HEK293 (cell line): ENCODE measurements around the gene HYDIN.

Experiments used
- CTCF ChIP-seq: fragments of 450-650 bp; formaldehyde crosslinking; IDR thresholded peaks from 2 replicates; pipeline ENCODE4 v1.5.1; 2016; ENCODE audit warnings: missing biosample characterization, missing genetic modification characterization
- ELK4 ChIP-seq: IDR thresholded peaks from 2 replicates; pipeline ENCODE4 v1.6.1; 2011; ENCODE audit warnings: mild to moderate bottlenecking, low read depth, low read length, borderline replicate concordance
- GFI1B ChIP-seq: fragments of 450-650 bp; formaldehyde crosslinking; IDR thresholded peaks from 2 replicates; pipeline ENCODE4 v1.5.1; 2016; ENCODE audit warnings: missing biosample characterization, missing genetic modification characterization
- SALL2 ChIP-seq: fragments of 450-650 bp; formaldehyde crosslinking; IDR thresholded peaks from 2 replicates; pipeline ENCODE4 v1.5.0; 2017; ENCODE audit warnings: missing biosample characterization, mild to moderate bottlenecking, missing genetic modification characterization, borderline replicate concordance
- TCF7L2 ChIP-seq: IDR thresholded peaks from 2 replicates; pipeline ENCODE4 v1.6.1; 2011; ENCODE audit warnings: low read depth, mild to moderate bottlenecking, inconsistent platforms, low read length, moderate library complexity, borderline replicate concordance
- YY1 ChIP-seq: fragments of 450-650 bp; formaldehyde crosslinking; IDR thresholded peaks from 2 replicates; pipeline ENCODE4 v1.5.1; 2018; ENCODE audit warnings: missing biosample characterization, missing genetic modification characterization
- ZBTB7A ChIP-seq: fragments of 450-650 bp; formaldehyde crosslinking; IDR thresholded peaks from 2 replicates; pipeline ENCODE4 v1.5.1; 2016; ENCODE audit warnings: low read depth, missing biosample characterization, missing genetic modification characterization
- ZNF155 ChIP-seq: fragments of 450-650 bp; formaldehyde crosslinking; IDR thresholded peaks from 2 replicates; pipeline ENCODE4 v1.5.1; 2016; ENCODE audit warnings: missing biosample characterization, missing genetic modification characterization
- ZNF324 ChIP-seq: fragments of 450-650 bp; formaldehyde crosslinking; IDR thresholded peaks from 2 replicates; pipeline ENCODE4 v1.5.1; 2016; ENCODE audit warnings: missing biosample characterization, missing genetic modification characterization
- ZNF433 ChIP-seq: fragments of 450-650 bp; formaldehyde crosslinking; IDR thresholded peaks from 2 replicates; pipeline ENCODE4 v1.5.1; 2016; ENCODE audit warnings: missing biosample characterization, missing genetic modification characterization, low read depth
- ZNF514 ChIP-seq: fragments of 450-650 bp; formaldehyde crosslinking; IDR thresholded peaks from 2 replicates; pipeline ENCODE4 v1.5.1; 2016; ENCODE audit warnings: missing biosample characterization, missing genetic modification characterization
- ZNF707 ChIP-seq: fragments of 450-650 bp; formaldehyde crosslinking; IDR thresholded peaks from 2 replicates; pipeline ENCODE4 v1.5.1; 2016; ENCODE audit warnings: missing biosample characterization, missing genetic modification characterization

- TF ChIP-seq ZNF514 (tag by site-specific recombination): no peak
- TF ChIP-seq ZNF155: no peak
- TF ChIP-seq CTCF (tag by site-specific recombination): no peak
- TF ChIP-seq GFI1B (tag by site-specific recombination): no peak
- TF ChIP-seq ZNF324 (tag by site-specific recombination): no peak
- TF ChIP-seq YY1 (tag by site-specific recombination): no peak
- TF ChIP-seq ZNF433 (tag by site-specific recombination): no peak
- TF ChIP-seq TCF7L2: no peak
- no peak for TF ChIP-seq ELK4
- no peak for TF ChIP-seq ZBTB7A
- TF ChIP-seq SALL2 (tag by site-specific recombination): no peak
- TF ChIP-seq ZNF707: no peak
Observed at GRCh38 chr16:71247478-71247877, 17.0 kb upstream of the HYDIN start.
